ENCODE results near the gene TSPAN32. TPM values are rescaled to one million over a fixed set of nuclear protein-coding genes. Genes with fewer than 3 reads are reported as not detected.
"Not testable (repeated sequence)": the region's sequence is repeated elsewhere in the genome, so short reads cannot be mapped to it uniquely, and the experiment has no call there.

TSPAN32 gene
- total RNA-seq, 2 donors from 2014 or later, result not detected

- Histone ChIP-seq H3K4me1 (ENCODE audit: control insufficient read depth, insufficient read depth, low read length) (no peaks in the 10 kb centered on the region), H3K9me3 (ENCODE audit: control insufficient read depth, low read length) (peaks cover 19% of the 10 kb centered on the region), H3K9ac (ENCODE audit: extremely low read depth, low read length, poor library complexity, severe bottlenecking) (no peak overlapping the region), H3K36me3 (ENCODE audit: control insufficient read depth, insufficient read depth, low read length) (no peaks in the 10 kb centered on the region), H3K27me3 (ENCODE audit: control insufficient read depth, insufficient read depth, low read length, poor library complexity, severe bottlenecking) (no peaks in the 10 kb centered on the region), H3K27ac (ENCODE audit: low read depth, low read length) (no peak overlapping the region), H3K4me3 (ENCODE audit: low read length) (no peak overlapping the region)
- H3K27me3 Mint-ChIP-seq (ENCODE audit: insufficient read depth), result peaks cover 9% of the 10 kb centered on the region
- WGBS, 2 experiments (ENCODE audit: insufficient coverage in 1 of 2, insufficient read length in 1 of 2), result 88 to 93% methylated on average over 4 of the region's 4 CpGs
- H3K27ac Mint-ChIP-seq, result no peak overlapping the region
- no peak overlapping the region for H3K4me3 Mint-ChIP-seq
- no peaks in the 10 kb centered on the region for H3K4me1 Mint-ChIP-seq
- TF ChIP-seq CTCF (conservative IDR thresholded peaks at IDR 0.05), result no peak
- DNase-seq, result no peak
- peaks cover 3% of the 10 kb centered on the region for H3K36me3 Mint-ChIP-seq (ENCODE audit: low read depth)
- H3K9me3 Mint-ChIP-seq, result peaks cover 46% of the 10 kb centered on the region
Observed at GRCh38 chr11:2352420-2352819, 50.6 kb downstream of the TSPAN32 start.

GRCh38 chr11:2355000-2355644 is 53.3 kb downstream of the TSPAN32 start:
- Histone ChIP-seq H3K4me3 (ENCODE audit: low read length) (no peak overlapping the region), H3K27me3 (ENCODE audit: control insufficient read depth, insufficient read depth, low read length, poor library complexity, severe bottlenecking) (no peaks in the 10 kb centered on the region), H3K36me3 (ENCODE audit: control insufficient read depth, insufficient read depth, low read length) (no peaks in the 10 kb centered on the region), H3K9ac (ENCODE audit: extremely low read depth, low read length, poor library complexity, severe bottlenecking) (no peak overlapping the region), H3K9me3 (ENCODE audit: control insufficient read depth, low read length) (peaks cover under 1% of the 10 kb centered on the region), H3K27ac (ENCODE audit: low read depth, low read length) (no peak overlapping the region), H3K4me1 (ENCODE audit: control insufficient read depth, insufficient read depth, low read length) (no peaks in the 10 kb centered on the region)
- DNase-seq, result no peak
- Mint-ChIP-seq H3K27me3 (ENCODE audit: insufficient read depth) (peaks cover 11% of the 10 kb centered on the region), H3K9me3 (peaks cover 22% of the 10 kb centered on the region), H3K4me3 (no peak overlapping the region), H3K27ac (no peak overlapping the region), H3K36me3 (ENCODE audit: low read depth) (no peaks in the 10 kb centered on the region), H3K4me1 (no peaks in the 10 kb centered on the region)
- TF ChIP-seq CTCF (conservative IDR thresholded peaks at IDR 0.05), result no peak
- 79 to 92% methylated on average over 5 to 7 of the region's 7 CpGs for WGBS, 2 experiments (ENCODE audit: insufficient coverage in 1 of 2, insufficient read length in 1 of 2)

- no peak overlapping the region for H3K4me3 Mint-ChIP-seq
- no peak overlapping the region for H3K27ac Mint-ChIP-seq
- Histone ChIP-seq H3K9ac (ENCODE audit: extremely low read depth, low read length, poor library complexity, severe bottlenecking) (no peak overlapping the region), H3K9me3 (ENCODE audit: control insufficient read depth, low read length) (no peaks in the 10 kb centered on the region), H3K4me1 (ENCODE audit: control insufficient read depth, insufficient read depth, low read length) (no peaks in the 10 kb centered on the region), H3K36me3 (ENCODE audit: control insufficient read depth, insufficient read depth, low read length) (no peaks in the 10 kb centered on the region), H3K4me3 (ENCODE audit: low read length) (no peak overlapping the region), H3K27ac (ENCODE audit: low read depth, low read length) (no peak overlapping the region), H3K27me3 (ENCODE audit: control insufficient read depth, insufficient read depth, low read length, poor library complexity, severe bottlenecking) (no peaks in the 10 kb centered on the region)
- H3K27me3 Mint-ChIP-seq (ENCODE audit: insufficient read depth), result peaks cover 7% of the 10 kb centered on the region
- 62 to 73% methylated on average over 6 to 8 of the region's 8 CpGs for WGBS, 2 experiments (ENCODE audit: insufficient coverage in 1 of 2, insufficient read length in 1 of 2)
- no peaks in the 10 kb centered on the region for H3K4me1 Mint-ChIP-seq
- H3K9me3 Mint-ChIP-seq, result peaks cover 16% of the 10 kb centered on the region
- no peak for TF ChIP-seq CTCF (conservative IDR thresholded peaks at IDR 0.05)
- DNase-seq, result no peak
- no peaks in the 10 kb centered on the region for H3K36me3 Mint-ChIP-seq (ENCODE audit: low read depth)
Observed at GRCh38 chr11:2357246-2357645, 55.4 kb downstream of the TSPAN32 start.

GRCh38 chr11:2357651-2358050 is 55.8 kb downstream of the TSPAN32 start:
- not testable (repeated sequence) for H3K9ac ChIP-seq (ENCODE audit: extremely low read depth, low read length, poor library complexity, severe bottlenecking); H3K4me1 Mint-ChIP-seq; H3K4me1 ChIP-seq (ENCODE audit: control insufficient read depth, insufficient read depth, low read length); DNase-seq; H3K9me3 ChIP-seq (ENCODE audit: control insufficient read depth, low read length); H3K27me3 Mint-ChIP-seq (ENCODE audit: insufficient read depth); H3K4me3 ChIP-seq (ENCODE audit: low read length); H3K27ac Mint-ChIP-seq; H3K27ac ChIP-seq (ENCODE audit: low read depth, low read length); H3K27me3 ChIP-seq (ENCODE audit: control insufficient read depth, insufficient read depth, low read length, poor library complexity, severe bottlenecking); H3K36me3 Mint-ChIP-seq (ENCODE audit: low read depth); H3K4me3 Mint-ChIP-seq; H3K36me3 ChIP-seq (ENCODE audit: control insufficient read depth, insufficient read depth, low read length)
- WGBS, 2 experiments (ENCODE audit: insufficient coverage in 1 of 2, insufficient read length in 1 of 2), result 87 to 90% methylated on average over 2 to 13 of the region's 13 CpGs
- peaks cover 16% of the 10 kb centered on the region for H3K9me3 Mint-ChIP-seq
